BE2C (cell line): ENCODE data around the gene GFPT2.

Source experiments
- DNase-seq: peaks from one replicate; pipeline ENCODE4 v3.0.0-alpha.2; 2020
- H3K27me3 ChIP-seq: fragments of 250-450 bp; sonication (Bioruptor Pico); 2 replicates; pipeline ENCODE4 v1.5.1; 2020; ENCODE audit warnings: mild to moderate bottlenecking
- H3K36me3 ChIP-seq: fragments of 250-450 bp; sonication (Bioruptor Pico); 2 replicates; pipeline ENCODE4 v1.5.1; 2020; ENCODE audit warnings: mild to moderate bottlenecking
- H3K4me1 ChIP-seq: fragments of 250-450 bp; sonication (Bioruptor Pico); 2 replicates; pipeline ENCODE4 v1.5.1; 2020
- H3K4me3 ChIP-seq: 2 replicates; pipeline ENCODE4 v1.5.1; 2011; ENCODE audit warnings: low read depth, low read length
- H3K9me3 ChIP-seq: fragments of 250-450 bp; sonication (Bioruptor Pico); 2 replicates; pipeline ENCODE4 v1.5.1; 2020
- CTCF ChIP-seq: IDR thresholded peaks from 2 replicates; pipeline ENCODE4 v1.5.1; 2012; ENCODE audit warnings: mild to moderate bottlenecking, low read depth, low read length

Gene GFPT2

GRCh38 chr5:180259260-180259611 lies 93.9 kb downstream of the GFPT2 start:
- H3K27me3 ChIP-seq = no peaks in the 10 kb centered on the region
- H3K9me3 ChIP-seq = no peaks in the 10 kb centered on the region; the same call in none of the 2 replicates
- no peak for DNase-seq
- H3K4me3 ChIP-seq = no peak overlapping the region
- peaks cover 52% of the 10 kb centered on the region for H3K36me3 ChIP-seq
- no peak for TF ChIP-seq CTCF
- H3K4me1 ChIP-seq = no peaks in the 10 kb centered on the region

GRCh38 chr5:180253036-180253824 lies 99.9 kb downstream of the GFPT2 start:
- TF ChIP-seq CTCF = no peak

GRCh38 chr5:180251887-180252286 lies 101.2 kb downstream of the GFPT2 start:
- H3K4me1 ChIP-seq = no peaks in the 10 kb centered on the region
- no peak for DNase-seq
- no peaks in the 10 kb centered on the region; the same call in 1 of the 2 replicates for H3K27me3 ChIP-seq
- H3K4me3 ChIP-seq = no peak overlapping the region
- H3K36me3 ChIP-seq = peaks cover 43% of the 10 kb centered on the region
- H3K9me3 ChIP-seq = peaks cover 14% of the 10 kb centered on the region
- no peak for TF ChIP-seq CTCF

More at GRCh38 chr5:180253036-180253824, 99.9 kb downstream of the GFPT2 start:
- peaks cover 39% of the 10 kb centered on the region for H3K36me3 ChIP-seq
- H3K27me3 ChIP-seq = no peaks in the 10 kb centered on the region; the same call in 1 of the 2 replicates
- no peak for DNase-seq
- no peak overlapping the region for H3K4me3 ChIP-seq
- H3K4me1 ChIP-seq = no peaks in the 10 kb centered on the region
- H3K9me3 ChIP-seq = peaks cover 14% of the 10 kb centered on the region

- Histone ChIP-seq H3K4me3 (no peak overlapping the region), H3K4me1 (no peaks in the 10 kb centered on the region), H3K27me3 (no peaks in the 10 kb centered on the region; the same call in 1 of the 2 replicates), H3K9me3 (peaks cover 14% of the 10 kb centered on the region), H3K36me3 (peaks cover 46% of the 10 kb centered on the region)
- TF ChIP-seq CTCF = peak; percentile 15; the same call in 1 of the 2 replicates
- peak; percentile 36 for DNase-seq
These were observed 102.0 kb downstream of the GFPT2 start for GRCh38 chr5:180251141-180251540.
